DOHH2 (cell line): ENCODE results near the gene PDE1C.

ENCODE experiments used
- H3F3A ChIP-seq: fragments of 200-600 bp; sonication (generic), shearing (Covaris generic); 2 replicates; pipeline ENCODE4 v1.6.0; 2016; ENCODE audit warnings: antibody characterized with exemption, mild to moderate bottlenecking; ENCODE audit not compliant: control insufficient read depth, insufficient read depth
- H3K27ac ChIP-seq: fragments of 200-600 bp; sonication (generic); 2 replicates; pipeline ENCODE4 v1.5.1; 2014; ENCODE audit warnings: low read depth, mild to moderate bottlenecking, low read length, moderate library complexity
- H3K27me3 ChIP-seq: fragments of 200-600 bp; sonication (generic); 2 replicates; pipeline ENCODE4 v1.6.1; 2014; ENCODE audit warnings: mild to moderate bottlenecking, low read length, mixed read lengths; ENCODE audit not compliant: control insufficient read depth
- H3K36me3 ChIP-seq: fragments of 200-600 bp; sonication (generic); 2 replicates; pipeline ENCODE4 v1.6.1; 2014; ENCODE audit warnings: mild to moderate bottlenecking, low read length, moderate library complexity, mixed read lengths; ENCODE audit not compliant: control insufficient read depth
- H3K4me1 ChIP-seq: fragments of 200-600 bp; sonication (generic); 2 replicates; pipeline ENCODE4 v1.6.1; 2014; ENCODE audit warnings: mild to moderate bottlenecking, low read length, mixed read lengths; ENCODE audit not compliant: control insufficient read depth
- H3K4me2 ChIP-seq: fragments of 200-600 bp; sonication (generic); 2 replicates; pipeline ENCODE4 v1.6.0; 2014; ENCODE audit warnings: mild to moderate bottlenecking, low read length, moderate library complexity
- H3K4me3 ChIP-seq: fragments of 200-600 bp; sonication (generic); 2 replicates; pipeline ENCODE4 v1.5.1; 2014; ENCODE audit warnings: mild to moderate bottlenecking, low read length, mixed read lengths
- H3K79me2 ChIP-seq: fragments of 200-600 bp; sonication (generic); 2 replicates; pipeline ENCODE4 v1.6.1; 2014; ENCODE audit warnings: mild to moderate bottlenecking, low read length, mixed read lengths; ENCODE audit not compliant: control insufficient read depth
- H3K9me2 ChIP-seq: fragments of 200-600 bp; sonication (generic); replicated peaks from 2 replicates; pipeline ENCODE4 v1.6.1; 2014; ENCODE audit warnings: mild to moderate bottlenecking, low read length, mixed read lengths; ENCODE audit not compliant: control insufficient read depth
- H3K9me3 ChIP-seq: fragments of 200-600 bp; sonication (generic); 2 replicates; pipeline ENCODE4 v1.6.1; 2014; ENCODE audit warnings: antibody characterized with exemption, low read length, mixed read lengths; ENCODE audit not compliant: control insufficient read depth, insufficient read depth
- H4K20me1 ChIP-seq: fragments of 200-600 bp; sonication (generic); 2 replicates; pipeline ENCODE4 v1.6.0; 2014; ENCODE audit warnings: low read depth, mild to moderate bottlenecking, antibody characterized with exemption, low read length, moderate library complexity; ENCODE audit not compliant: control insufficient read depth, insufficient read depth
- EZH2phosphoT487 ChIP-seq: fragments of 200-600 bp; sonication (generic); IDR thresholded peaks from 2 replicates; pipeline ENCODE4 v1.6.1; 2017; ENCODE audit warnings: borderline replicate concordance, mild to moderate bottlenecking, antibody characterized with exemption, low read length, moderate library complexity, mixed read lengths
- TF ChIP-seq, protein P1 (sequence below): fragments of 200-600 bp; sonication (generic); IDR thresholded peaks from one replicate; pipeline ENCODE4 v1.5.1; 2014; ENCODE audit warnings: antibody characterized with exemption, mild to moderate bottlenecking, low read depth, low read length; ENCODE audit not compliant: poor library complexity, severe bottlenecking

Gene PDE1C

GRCh38 chr7:32059289-32060011 lies 10.8 kb downstream of the PDE1C start:
- H3F3A ChIP-seq: no peaks in the 10 kb centered on the region
- H3K79me2 ChIP-seq: no peaks in the 10 kb centered on the region
- H3K36me3 ChIP-seq: no peaks in the 10 kb centered on the region
- TF ChIP-seq EZH2phosphoT487: no peak
- TF ChIP-seq, protein P1, sequence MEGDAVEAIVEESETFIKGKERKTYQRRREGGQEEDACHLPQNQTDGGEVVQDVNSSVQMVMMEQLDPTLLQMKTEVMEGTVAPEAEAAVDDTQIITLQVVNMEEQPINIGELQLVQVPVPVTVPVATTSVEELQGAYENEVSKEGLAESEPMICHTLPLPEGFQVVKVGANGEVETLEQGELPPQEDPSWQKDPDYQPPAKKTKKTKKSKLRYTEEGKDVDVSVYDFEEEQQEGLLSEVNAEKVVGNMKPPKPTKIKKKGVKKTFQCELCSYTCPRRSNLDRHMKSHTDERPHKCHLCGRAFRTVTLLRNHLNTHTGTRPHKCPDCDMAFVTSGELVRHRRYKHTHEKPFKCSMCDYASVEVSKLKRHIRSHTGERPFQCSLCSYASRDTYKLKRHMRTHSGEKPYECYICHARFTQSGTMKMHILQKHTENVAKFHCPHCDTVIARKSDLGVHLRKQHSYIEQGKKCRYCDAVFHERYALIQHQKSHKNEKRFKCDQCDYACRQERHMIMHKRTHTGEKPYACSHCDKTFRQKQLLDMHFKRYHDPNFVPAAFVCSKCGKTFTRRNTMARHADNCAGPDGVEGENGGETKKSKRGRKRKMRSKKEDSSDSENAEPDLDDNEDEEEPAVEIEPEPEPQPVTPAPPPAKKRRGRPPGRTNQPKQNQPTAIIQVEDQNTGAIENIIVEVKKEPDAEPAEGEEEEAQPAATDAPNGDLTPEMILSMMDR: no peak
- H3K9me2 ChIP-seq: no peaks in the 10 kb centered on the region
- H3K4me2 ChIP-seq: no peak overlapping the region
- H3K27ac ChIP-seq: no peak overlapping the region
- no peak overlapping the region for H3K4me3 ChIP-seq
- H3K27me3 ChIP-seq: no peaks in the 10 kb centered on the region
- no peaks in the 10 kb centered on the region for H3K4me1 ChIP-seq
- no peaks in the 10 kb centered on the region for H3K9me3 ChIP-seq
- H4K20me1 ChIP-seq: no peaks in the 10 kb centered on the region

DNA sequence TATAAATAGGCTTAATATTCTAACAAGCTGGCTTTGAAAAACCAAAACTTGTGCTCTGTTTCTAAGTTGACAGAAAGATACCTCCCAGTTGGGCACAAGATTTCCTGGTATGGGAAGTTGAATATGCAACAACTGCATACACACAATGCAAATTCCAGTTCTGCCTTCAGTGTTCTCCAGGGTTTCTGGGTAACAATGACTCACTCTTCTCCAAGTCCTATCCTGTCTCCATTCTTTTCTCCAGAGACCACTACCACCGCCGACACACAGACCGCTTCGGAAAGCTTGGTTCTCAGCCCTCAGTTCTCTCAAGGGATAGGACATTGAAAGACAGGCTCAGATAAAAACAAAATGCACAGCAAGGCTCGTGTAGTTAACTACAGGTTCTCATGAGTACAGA lies 12.2 kb downstream of the PDE1C start:
- Histone ChIP-seq H3F3A (no peaks in the 10 kb centered on the region), H3K4me1 (no peaks in the 10 kb centered on the region), H3K27ac (no peak overlapping the region), H3K36me3 (no peaks in the 10 kb centered on the region), H3K4me3 (no peak overlapping the region), H3K4me2 (no peak overlapping the region), H3K9me2 (no peaks in the 10 kb centered on the region), H3K9me3 (no peaks in the 10 kb centered on the region), H4K20me1 (no peaks in the 10 kb centered on the region), H3K27me3 (no peaks in the 10 kb centered on the region), H3K79me2 (no peaks in the 10 kb centered on the region)
- TF ChIP-seq, protein P1: no peak
- no peak for TF ChIP-seq EZH2phosphoT487

GRCh38 chr7:32056767-32057166 lies 13.4 kb downstream of the PDE1C start:
- Histone ChIP-seq H3K27ac (no peak overlapping the region), H3K9me3 (no peaks in the 10 kb centered on the region), H3K4me1 (peaks cover 2% of the 10 kb centered on the region), H3K79me2 (no peaks in the 10 kb centered on the region), H3K4me2 (no peak overlapping the region), H4K20me1 (no peaks in the 10 kb centered on the region), H3F3A (no peaks in the 10 kb centered on the region), H3K27me3 (no peaks in the 10 kb centered on the region), H3K4me3 (no peak overlapping the region), H3K36me3 (no peaks in the 10 kb centered on the region), H3K9me2 (no peaks in the 10 kb centered on the region)
- TF ChIP-seq, protein P1: no peak
- TF ChIP-seq EZH2phosphoT487: no peak
